Measurements from ENCODE around the gene SOX18.

DNA sequence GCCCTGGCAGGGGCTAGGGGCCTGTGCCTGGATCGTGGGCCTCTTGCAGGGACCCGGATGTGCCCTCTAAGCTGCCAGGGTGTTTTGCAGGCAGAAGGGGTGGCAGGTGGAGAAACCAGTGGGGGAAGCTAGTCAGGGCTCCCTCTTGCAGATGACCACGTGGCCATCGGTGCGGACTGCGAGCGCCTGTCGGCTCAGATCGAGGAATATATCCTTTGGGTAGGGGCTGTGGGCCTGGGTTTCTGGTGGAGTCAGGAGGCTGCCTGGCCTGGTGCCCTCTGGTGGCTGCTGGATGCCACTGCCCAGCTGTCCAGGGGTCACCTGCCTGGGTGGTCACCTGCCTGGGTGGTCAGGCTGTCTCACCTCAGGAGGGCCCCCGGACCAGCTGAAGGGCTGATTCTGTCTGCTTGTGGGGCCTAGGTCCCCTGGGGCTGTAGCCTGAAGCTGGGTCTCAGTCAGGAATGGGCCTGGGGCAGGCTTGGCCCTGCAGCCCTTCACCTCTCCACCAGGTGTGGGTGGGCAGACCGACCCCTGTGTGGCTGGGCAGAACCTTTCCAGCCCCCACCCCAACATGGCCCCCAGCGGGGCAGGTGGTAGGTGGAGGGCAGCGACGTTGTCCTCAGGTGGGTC is 20.3 kb upstream of the SOX18 start:
- no peak for TF ChIP-seq POLR2A (IDR thresholded peaks at IDR 0.05; ENCODE audit: extremely low read depth, insufficient read length)
- TF ChIP-seq, protein P1, sequence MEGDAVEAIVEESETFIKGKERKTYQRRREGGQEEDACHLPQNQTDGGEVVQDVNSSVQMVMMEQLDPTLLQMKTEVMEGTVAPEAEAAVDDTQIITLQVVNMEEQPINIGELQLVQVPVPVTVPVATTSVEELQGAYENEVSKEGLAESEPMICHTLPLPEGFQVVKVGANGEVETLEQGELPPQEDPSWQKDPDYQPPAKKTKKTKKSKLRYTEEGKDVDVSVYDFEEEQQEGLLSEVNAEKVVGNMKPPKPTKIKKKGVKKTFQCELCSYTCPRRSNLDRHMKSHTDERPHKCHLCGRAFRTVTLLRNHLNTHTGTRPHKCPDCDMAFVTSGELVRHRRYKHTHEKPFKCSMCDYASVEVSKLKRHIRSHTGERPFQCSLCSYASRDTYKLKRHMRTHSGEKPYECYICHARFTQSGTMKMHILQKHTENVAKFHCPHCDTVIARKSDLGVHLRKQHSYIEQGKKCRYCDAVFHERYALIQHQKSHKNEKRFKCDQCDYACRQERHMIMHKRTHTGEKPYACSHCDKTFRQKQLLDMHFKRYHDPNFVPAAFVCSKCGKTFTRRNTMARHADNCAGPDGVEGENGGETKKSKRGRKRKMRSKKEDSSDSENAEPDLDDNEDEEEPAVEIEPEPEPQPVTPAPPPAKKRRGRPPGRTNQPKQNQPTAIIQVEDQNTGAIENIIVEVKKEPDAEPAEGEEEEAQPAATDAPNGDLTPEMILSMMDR (IDR thresholded peaks at IDR 0.05; ENCODE audit: low read depth, low read length), result peak; percentile 93
- TF ChIP-seq, protein P2, sequence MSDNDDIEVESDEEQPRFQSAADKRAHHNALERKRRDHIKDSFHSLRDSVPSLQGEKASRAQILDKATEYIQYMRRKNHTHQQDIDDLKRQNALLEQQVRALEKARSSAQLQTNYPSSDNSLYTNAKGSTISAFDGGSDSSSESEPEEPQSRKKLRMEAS (IDR thresholded peaks at IDR 0.05; ENCODE audit: low read depth, low read length), result peak; percentile 54
